ENCODE measurements around the gene SLPI.

The SLPI gene

GRCh38 chr20:45254383-45255262 lies at the start of gene SLPI:
TSS of gene SLPI (minus strand) at chr20:45254564. CDS start at chr20:45254543, 21 bp downstream.
- no peak for DNase-seq (ENCODE audit: low read depth, low spot score)

- DNase-seq (ENCODE audit: low read depth, low spot score) = no peak
These were observed 49.5 kb upstream of the SLPI start for GRCh38 chr20:45303586-45304463.

- DNase-seq (ENCODE audit: low read depth, low spot score) = no peak
These were observed 47.5 kb upstream of the SLPI start for GRCh38 chr20:45301824-45302271.

GRCh38 chr20:45300961-45301360 lies 46.6 kb upstream of the SLPI start:
- peak; percentile 81 for DNase-seq (ENCODE audit: low read depth, low spot score)

- no peak for DNase-seq (ENCODE audit: low read depth, low spot score)
These were observed 45.4 kb upstream of the SLPI start for GRCh38 chr20:45299786-45300185.

- DNase-seq (ENCODE audit: low read depth, low spot score) = no peak
These were observed 43.6 kb upstream of the SLPI start for GRCh38 chr20:45297786-45298497.

- no peak for DNase-seq (ENCODE audit: low read depth, low spot score)
These were observed 40.3 kb upstream of the SLPI start for GRCh38 chr20:45294659-45295058.

GRCh38 chr20:45294003-45294368 lies 39.6 kb upstream of the SLPI start:
- no peak for DNase-seq (ENCODE audit: low read depth, low spot score)

- peak; percentile 94 for DNase-seq (ENCODE audit: low read depth, low spot score)
These were observed 39.0 kb upstream of the SLPI start for GRCh38 chr20:45293041-45294002.

GRCh38 chr20:45292343-45292742 lies 38.0 kb upstream of the SLPI start:
- DNase-seq (ENCODE audit: low read depth, low spot score) = no peak

GRCh38 chr20:45291526-45291925 lies 37.2 kb upstream of the SLPI start:
- no peak for DNase-seq (ENCODE audit: low read depth, low spot score)

- DNase-seq (ENCODE audit: low read depth, low spot score) = peak; percentile 94
These were observed 36.5 kb upstream of the SLPI start for GRCh38 chr20:45290677-45291355.

- no peak for DNase-seq (ENCODE audit: low read depth, low spot score)
These were observed 35.7 kb upstream of the SLPI start for GRCh38 chr20:45289942-45290676.

GRCh38 chr20:45288860-45289259 lies 34.5 kb upstream of the SLPI start:
- DNase-seq (ENCODE audit: low read depth, low spot score) = no peak

- DNase-seq (ENCODE audit: low read depth, low spot score) = no peak
These were observed 34.0 kb upstream of the SLPI start for GRCh38 chr20:45288376-45288775.

GRCh38 chr20:45283551-45284057 lies 29.2 kb upstream of the SLPI start:
- DNase-seq (ENCODE audit: low read depth, low spot score) = no peak

- DNase-seq (ENCODE audit: low read depth, low spot score) = no peak
These were observed 28.6 kb upstream of the SLPI start for GRCh38 chr20:45282700-45283550.

GRCh38 chr20:45279992-45280391 lies 25.6 kb upstream of the SLPI start:
- DNase-seq (ENCODE audit: low read depth, low spot score) = no peak
